Endodermal cell (in vitro differentiated cells): ENCODE results near the gene SPOUT1. TPM values are rescaled to one million over a fixed set of nuclear protein-coding genes. Genes with fewer than 3 reads are reported as not detected.

Experiments
- DNase-seq: peaks from one replicate; pipeline ENCODE4 v3.0.0-alpha.2; 2017
- H3K27ac ChIP-seq: 2 replicates; pipeline ENCODE4 v1.5.1; 2013; ENCODE audit warnings: mild to moderate bottlenecking, low read depth, low read length, moderate library complexity
- H3K27me3 ChIP-seq: 2 replicates; pipeline ENCODE4 v1.6.1; 2013; ENCODE audit warnings: mild to moderate bottlenecking, low read length, moderate library complexity; ENCODE audit not compliant: insufficient read depth, control insufficient read depth, poor library complexity, severe bottlenecking
- H3K36me3 ChIP-seq: 2 replicates; pipeline ENCODE4 v1.7.0; 2013; ENCODE audit warnings: mild to moderate bottlenecking, low read length, moderate library complexity; ENCODE audit not compliant: control insufficient read depth, insufficient read depth
- H3K4me1 ChIP-seq: one replicate; pipeline ENCODE4 v1.7.0; 2013; ENCODE audit warnings: low read length; ENCODE audit not compliant: control insufficient read depth, insufficient read depth
- H3K4me3 ChIP-seq: 2 replicates; pipeline ENCODE4 v1.5.1; 2013; ENCODE audit warnings: mild to moderate bottlenecking, low read length, moderate library complexity
- H3K9ac ChIP-seq: 2 replicates; pipeline ENCODE4 v1.6.1; 2013; ENCODE audit warnings: mild to moderate bottlenecking, low read length, moderate library complexity; ENCODE audit not compliant: poor library complexity, severe bottlenecking; ENCODE audit errors: extremely low read depth
- H3K9me3 ChIP-seq: 2 replicates; pipeline ENCODE4 v1.6.1; 2013; ENCODE audit warnings: mild to moderate bottlenecking, low read length, moderate library complexity; ENCODE audit not compliant: control insufficient read depth
- H3K27ac Mint-ChIP-seq: 2 replicates; pipeline ENCODE4 v1.8.0; 2020; ENCODE audit warnings: mixed read lengths
- H3K27me3 Mint-ChIP-seq: 2 replicates; pipeline ENCODE4 v1.8.0; 2021; ENCODE audit warnings: mild to moderate bottlenecking, mixed read lengths; ENCODE audit not compliant: insufficient read depth
- H3K36me3 Mint-ChIP-seq: 2 replicates; pipeline ENCODE4 v1.8.0; 2020; ENCODE audit warnings: low read depth, mixed read lengths
- H3K4me1 Mint-ChIP-seq: 2 replicates; pipeline ENCODE4 v1.8.0; 2020; ENCODE audit warnings: mixed read lengths
- H3K4me3 Mint-ChIP-seq: 2 replicates; pipeline ENCODE4 v1.8.0; 2020; ENCODE audit warnings: mild to moderate bottlenecking, moderate library complexity, mixed read lengths
- H3K9me3 Mint-ChIP-seq: 2 replicates; pipeline ENCODE4 v1.8.0; 2020; ENCODE audit warnings: mild to moderate bottlenecking, mixed read lengths
- CTCF ChIP-seq: fragments of 200-600 bp; sonication (generic); conservative IDR thresholded peaks from 2 replicates; pipeline ENCODE4 v1.5.0; 2021; ENCODE audit warnings: antibody characterized with exemption, mild to moderate bottlenecking
- WGBS, 2 experiments: methylation state at CpG; one replicate each; pipeline versions ENCODE4 v1.1.5 to v1.1.7; 2013; ENCODE audit warnings: missing lambda C conversion rate in 2 of 2, mixed read lengths in 1 of 2; ENCODE audit not compliant: insufficient coverage in 1 of 2, insufficient read length in 1 of 2; 5-methylcytosine and 5-hydroxymethylcytosine counted together
- total RNA-seq, 2 donors: library from RNA; stranded (reverse); fragmentation: NEBNext Ultra II Directional in 1 of 2; extraction: Animal tissue kit (Norgen Biotek cat#: 25700) in 1 of 2; gene quantifications; 2 replicates in 1 of 2; 3 replicates in 1 of 2; pipeline ENCODE4 v1.2.1, GENCODE V29; 2021

The SPOUT1 gene
- total RNA-seq, 2 donors from 2014 or later = 66.9 to 86.5 TPM

- no peak overlapping the region for H3K27ac ChIP-seq
- no peaks in the 10 kb centered on the region for H3K27me3 ChIP-seq
- no peak overlapping the region for H3K4me3 ChIP-seq
- H3K4me1 ChIP-seq = no peaks in the 10 kb centered on the region
- DNase-seq = no peak
- 94 to 99% methylated on average over 10 to 12 of the region's 12 CpGs for WGBS, 2 experiments
- H3K27ac Mint-ChIP-seq = no peak overlapping the region
- H3K27me3 Mint-ChIP-seq = no peaks in the 10 kb centered on the region
- H3K4me1 Mint-ChIP-seq = no peaks in the 10 kb centered on the region
- no peak for TF ChIP-seq CTCF
- H3K4me3 Mint-ChIP-seq = no peak overlapping the region
- peaks cover 9% of the 10 kb centered on the region for H3K36me3 Mint-ChIP-seq
- H3K9me3 ChIP-seq = no peaks in the 10 kb centered on the region
- H3K9ac ChIP-seq = no peak overlapping the region
- no peaks in the 10 kb centered on the region for H3K9me3 Mint-ChIP-seq
- H3K36me3 ChIP-seq = peaks cover 22% of the 10 kb centered on the region
Observed at GRCh38 chr9:128809036-128809599, 20.5 kb downstream of the SPOUT1 start.

- H3K4me3 Mint-ChIP-seq = no peak overlapping the region
- no peak for TF ChIP-seq CTCF
- H3K36me3 Mint-ChIP-seq = peaks cover 15% of the 10 kb centered on the region
- peaks cover 28% of the 10 kb centered on the region for H3K36me3 ChIP-seq
- no peaks in the 10 kb centered on the region for H3K9me3 Mint-ChIP-seq
- 81% methylated on average over 3 of the region's 3 CpGs; no CpG with 5 or more reads in 1 of the 2 experiments for WGBS, 2 experiments
- H3K4me1 ChIP-seq = no peaks in the 10 kb centered on the region
- no peak overlapping the region for H3K27ac ChIP-seq
- H3K27ac Mint-ChIP-seq = no peak overlapping the region
- no peaks in the 10 kb centered on the region for H3K27me3 ChIP-seq
- no peaks in the 10 kb centered on the region for H3K4me1 Mint-ChIP-seq
- no peak overlapping the region for H3K9ac ChIP-seq
- DNase-seq = no peak
- H3K4me3 ChIP-seq = no peak overlapping the region
- H3K27me3 Mint-ChIP-seq = no peaks in the 10 kb centered on the region
- H3K9me3 ChIP-seq = no peaks in the 10 kb centered on the region
Observed at GRCh38 chr9:128808543-128808942, 21.1 kb downstream of the SPOUT1 start.

- TF ChIP-seq CTCF = no peak
- Histone ChIP-seq H3K9me3 (no peaks in the 10 kb centered on the region), H3K4me1 (no peaks in the 10 kb centered on the region), H3K27me3 (no peaks in the 10 kb centered on the region), H3K4me3 (no peak overlapping the region), H3K36me3 (peaks cover 32% of the 10 kb centered on the region), H3K9ac (no peak overlapping the region), H3K27ac (no peak overlapping the region)
- H3K4me1 Mint-ChIP-seq = no peaks in the 10 kb centered on the region
- no peak overlapping the region for H3K4me3 Mint-ChIP-seq
- H3K27me3 Mint-ChIP-seq = no peaks in the 10 kb centered on the region
- WGBS, 2 experiments = 88 to 96% methylated on average over 5 to 14 of the region's 14 CpGs
- H3K27ac Mint-ChIP-seq = no peak overlapping the region
- no peaks in the 10 kb centered on the region for H3K9me3 Mint-ChIP-seq
- peaks cover 22% of the 10 kb centered on the region for H3K36me3 Mint-ChIP-seq
- no peak for DNase-seq
Observed at GRCh38 chr9:128807827-128808226, 21.8 kb downstream of the SPOUT1 start.
